HL-60 (cell line): ENCODE results near the gene EVA1C.

Experiments
- CTCF ChIP-seq: IDR thresholded peaks from one replicate; pipeline ENCODE4 v1.5.1; 2011; ENCODE audit warnings: low read length, control low read depth, inconsistent platforms; ENCODE audit not compliant: insufficient read depth
- GABPA ChIP-seq: IDR thresholded peaks from 2 replicates; pipeline ENCODE4 v1.6.1; 2012; ENCODE audit warnings: low read depth
- POLR2AphosphoS5 ChIP-seq: IDR thresholded peaks from 2 replicates; pipeline ENCODE4 v1.6.1; 2012; ENCODE audit warnings: low read depth
- REST ChIP-seq: IDR thresholded peaks from 2 replicates; pipeline ENCODE4 v1.6.1; 2012; ENCODE audit warnings: low read depth; ENCODE audit not compliant: insufficient replicate concordance
- SPI1 ChIP-seq: IDR thresholded peaks from 2 replicates; pipeline ENCODE4 v1.6.1; 2012; ENCODE audit warnings: low read depth, mild to moderate bottlenecking, borderline replicate concordance

- TF ChIP-seq CTCF, result no peak
- TF ChIP-seq POLR2AphosphoS5, result no peak
- TF ChIP-seq REST, result no peak
- TF ChIP-seq GABPA, result no peak
- no peak for TF ChIP-seq SPI1
Measured at GRCh38 chr21:32543975-32544374, 131.5 kb downstream of the EVA1C start.
